Neural progenitor cell (in vitro differentiated cells): Measurements from ENCODE around the gene CTRB1.

Source experiments
- EZH2 ChIP-seq: fragments of 200-600 bp; sonication (generic); IDR thresholded peaks from 2 replicates; pipeline ENCODE4 v1.6.1; 2017; ENCODE audit warnings: antibody characterized with exemption, mild to moderate bottlenecking, moderate library complexity
- TF ChIP-seq, protein P1 (sequence below): fragments of 200-600 bp; sonication (generic); IDR thresholded peaks from 2 replicates; pipeline ENCODE4 v1.5.1; 2017; ENCODE audit warnings: antibody characterized with exemption, mild to moderate bottlenecking

DNA sequence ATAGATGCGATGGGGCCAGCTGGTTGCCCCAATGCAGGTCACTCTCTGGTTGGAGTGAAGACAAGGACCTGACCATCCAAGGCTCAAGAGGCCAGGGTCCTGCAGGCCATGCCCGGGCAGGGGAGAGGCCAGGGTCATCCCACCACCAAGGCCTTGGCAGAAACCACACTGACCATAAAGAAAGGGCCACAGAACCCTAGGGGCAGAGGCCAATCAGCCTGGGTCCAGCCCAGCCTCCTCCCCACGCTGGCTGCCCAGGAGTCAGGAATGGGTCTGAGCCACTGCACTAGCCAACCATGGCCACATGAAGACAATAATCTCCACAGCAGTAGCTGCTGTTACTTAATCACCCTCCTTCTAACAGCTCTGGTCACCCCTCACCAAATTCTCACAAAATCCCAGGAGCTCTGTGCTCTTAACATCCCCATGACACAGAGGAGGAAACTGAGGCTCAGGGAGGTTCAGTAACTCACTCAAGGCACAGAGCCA is 42.8 kb downstream of the CTRB1 start:
- TF ChIP-seq, protein P1, sequence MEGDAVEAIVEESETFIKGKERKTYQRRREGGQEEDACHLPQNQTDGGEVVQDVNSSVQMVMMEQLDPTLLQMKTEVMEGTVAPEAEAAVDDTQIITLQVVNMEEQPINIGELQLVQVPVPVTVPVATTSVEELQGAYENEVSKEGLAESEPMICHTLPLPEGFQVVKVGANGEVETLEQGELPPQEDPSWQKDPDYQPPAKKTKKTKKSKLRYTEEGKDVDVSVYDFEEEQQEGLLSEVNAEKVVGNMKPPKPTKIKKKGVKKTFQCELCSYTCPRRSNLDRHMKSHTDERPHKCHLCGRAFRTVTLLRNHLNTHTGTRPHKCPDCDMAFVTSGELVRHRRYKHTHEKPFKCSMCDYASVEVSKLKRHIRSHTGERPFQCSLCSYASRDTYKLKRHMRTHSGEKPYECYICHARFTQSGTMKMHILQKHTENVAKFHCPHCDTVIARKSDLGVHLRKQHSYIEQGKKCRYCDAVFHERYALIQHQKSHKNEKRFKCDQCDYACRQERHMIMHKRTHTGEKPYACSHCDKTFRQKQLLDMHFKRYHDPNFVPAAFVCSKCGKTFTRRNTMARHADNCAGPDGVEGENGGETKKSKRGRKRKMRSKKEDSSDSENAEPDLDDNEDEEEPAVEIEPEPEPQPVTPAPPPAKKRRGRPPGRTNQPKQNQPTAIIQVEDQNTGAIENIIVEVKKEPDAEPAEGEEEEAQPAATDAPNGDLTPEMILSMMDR: no peak
- TF ChIP-seq EZH2: no peak
